Measurements from ENCODE around the gene DNAJC18. TPM values are rescaled to one million over a fixed set of nuclear protein-coding genes. Genes with fewer than 3 reads are reported as not detected.
"Not testable (repeated sequence)": the region's sequence is repeated elsewhere in the genome, so short reads cannot be mapped to it uniquely, and the experiment has no call there.

Gene DNAJC18
- total RNA-seq, 1 donor from 2014 or later: 1.6 TPM

- DNase-seq (ENCODE audit: low read depth): peak; percentile 44
- H3K36me3 ChIP-seq (ENCODE audit: control insufficient read depth, insufficient read depth, low read length): peaks cover 1% of the 10 kb centered on the region
- FAIRE-seq: no peak
- no peaks in the 10 kb centered on the region for H3K27me3 ChIP-seq (ENCODE audit: control insufficient read depth, insufficient read depth, low read length)
- H3K4me3 ChIP-seq (ENCODE audit: low read depth, low read length): peak overlapping the region; percentile 4
- no peak for TF ChIP-seq CTCF (IDR thresholded peaks at IDR 0.05; ENCODE audit: insufficient read depth, low read length, severe bottlenecking)
Measured at GRCh38 chr5:139481122-139481533, 41.8 kb upstream of the DNAJC18 start.

GRCh38 chr5:139479729-139480128, 40.4 kb upstream of the DNAJC18 start:
- not testable (repeated sequence) for FAIRE-seq; H3K36me3 ChIP-seq (ENCODE audit: control insufficient read depth, insufficient read depth, low read length)

GRCh38 chr5:139478657-139479423, 39.5 kb upstream of the DNAJC18 start:
- FAIRE-seq: not testable (repeated sequence)

More at GRCh38 chr5:139479729-139480128, 40.4 kb upstream of the DNAJC18 start:
- H3K4me3 ChIP-seq (ENCODE audit: low read depth, low read length); H3K27me3 ChIP-seq (ENCODE audit: control insufficient read depth, insufficient read depth, low read length); DNase-seq (ENCODE audit: low read depth): not testable (repeated sequence)

DNA sequence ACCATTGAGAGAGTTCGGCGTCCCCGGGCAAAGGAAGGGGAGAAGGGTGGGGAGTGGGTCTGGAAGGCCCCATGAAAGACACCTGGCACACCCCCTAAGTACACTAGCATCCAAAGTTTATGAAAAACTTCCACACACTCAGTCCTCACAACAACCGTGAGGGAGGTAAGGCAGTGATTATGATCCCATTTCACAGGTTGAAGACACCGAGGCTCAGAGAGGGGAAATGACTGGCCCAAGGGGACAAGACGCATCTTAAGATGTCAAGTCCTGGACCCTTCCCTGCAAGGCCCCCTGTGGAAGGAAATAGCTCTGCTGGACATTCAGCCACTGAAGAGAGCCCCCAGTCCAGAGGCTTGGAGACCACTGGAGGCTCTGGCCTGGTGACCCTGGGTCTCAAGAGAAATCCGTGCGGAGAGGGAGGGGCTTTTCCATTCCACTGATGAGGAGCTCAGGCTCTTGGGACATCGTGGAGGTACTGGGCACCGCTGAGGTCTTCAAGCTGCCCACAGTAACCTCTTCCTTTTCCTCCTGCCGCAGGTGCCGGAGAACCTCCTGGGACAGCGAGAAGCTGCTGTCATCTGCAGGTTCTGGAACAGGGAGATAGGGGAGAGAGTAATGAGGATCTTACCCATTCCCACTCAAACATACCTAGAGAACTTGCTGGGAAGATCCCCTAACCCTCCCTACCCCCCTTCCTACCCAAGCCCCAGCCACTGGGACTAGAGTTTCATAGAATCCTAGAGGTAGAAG, 36.7 kb upstream of the DNAJC18 start:
- FAIRE-seq (no peak), DNase-seq (ENCODE audit: low read depth) (no peak)
- H3K4me3 ChIP-seq (ENCODE audit: low read depth, low read length): no peak overlapping the region
- H3K27me3 ChIP-seq (ENCODE audit: control insufficient read depth, insufficient read depth, low read length): no peaks in the 10 kb centered on the region
- TF ChIP-seq CTCF (IDR thresholded peaks at IDR 0.05; ENCODE audit: insufficient read depth, low read length, severe bottlenecking): no peak
- H3K36me3 ChIP-seq (ENCODE audit: control insufficient read depth, insufficient read depth, low read length): peaks cover 1% of the 10 kb centered on the region

More at GRCh38 chr5:139478657-139479423, 39.5 kb upstream of the DNAJC18 start:
- DNase-seq (ENCODE audit: low read depth); H3K4me3 ChIP-seq (ENCODE audit: low read depth, low read length); H3K27me3 ChIP-seq (ENCODE audit: control insufficient read depth, insufficient read depth, low read length); H3K36me3 ChIP-seq (ENCODE audit: control insufficient read depth, insufficient read depth, low read length): not testable (repeated sequence)

- peak; percentile 55 for FAIRE-seq
- peaks cover 1% of the 10 kb centered on the region for H3K36me3 ChIP-seq (ENCODE audit: control insufficient read depth, insufficient read depth, low read length)
- DNase-seq (ENCODE audit: low read depth): peak; percentile 53
- H3K4me3 ChIP-seq (ENCODE audit: low read depth, low read length): no peak overlapping the region
- no peaks in the 10 kb centered on the region for H3K27me3 ChIP-seq (ENCODE audit: control insufficient read depth, insufficient read depth, low read length)
- TF ChIP-seq CTCF (IDR thresholded peaks at IDR 0.05; ENCODE audit: insufficient read depth, low read length, severe bottlenecking): no peak
Measured at GRCh38 chr5:139474890-139475791, 35.8 kb upstream of the DNAJC18 start.

GRCh38 chr5:139473565-139473964, 34.2 kb upstream of the DNAJC18 start:
- Histone ChIP-seq H3K36me3 (ENCODE audit: control insufficient read depth, insufficient read depth, low read length) (peaks cover 1% of the 10 kb centered on the region), H3K4me3 (ENCODE audit: low read depth, low read length) (no peak overlapping the region), H3K27me3 (ENCODE audit: control insufficient read depth, insufficient read depth, low read length) (no peaks in the 10 kb centered on the region)
- FAIRE-seq (no peak), DNase-seq (ENCODE audit: low read depth) (peak; percentile 89)
- peak; percentile 31 for TF ChIP-seq CTCF (IDR thresholded peaks at IDR 0.05; ENCODE audit: insufficient read depth, low read length, severe bottlenecking)

All from bronchial epithelial cell (primary cell).